CD4-positive, alpha-beta T cell treated with Interleukin-12 subunit alpha and Interleukin-12 subunit beta, for 1 hour (primary cell): ENCODE measurements around the gene SEC14L1.

Source experiments
- DNase-seq: peaks from one replicate; pipeline ENCODE4 v3.0.0-alpha.2; 2020

SEC14L1 gene

DNA sequence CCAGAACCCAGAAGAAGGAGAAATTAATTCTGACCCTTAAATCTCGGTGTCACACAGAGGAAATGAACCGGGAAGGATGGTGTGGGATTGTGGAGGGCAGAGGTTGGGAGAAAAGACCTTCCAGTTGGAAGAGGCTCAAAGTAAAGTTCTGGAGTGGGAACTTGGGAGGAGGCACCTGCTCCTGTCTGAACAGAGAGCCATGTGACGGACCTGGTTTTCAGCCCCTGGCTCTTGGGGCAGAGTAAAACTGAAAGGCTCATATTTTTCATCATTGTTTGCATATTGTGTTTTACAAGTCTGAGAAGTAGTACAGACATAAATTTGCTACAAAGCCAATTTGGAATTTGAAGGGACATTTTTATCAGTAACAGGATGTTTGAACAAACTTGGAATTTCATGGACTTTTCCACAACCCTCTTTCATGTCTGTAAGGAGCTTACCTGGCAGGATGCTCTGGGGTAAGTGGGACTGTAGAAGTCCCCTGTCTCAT lies 24.4 kb upstream of the SEC14L1 start:
- DNase-seq, result no peak

GRCh38 chr17:77117415-77117814 lies 23.4 kb upstream of the SEC14L1 start:
- no peak for DNase-seq

DNA sequence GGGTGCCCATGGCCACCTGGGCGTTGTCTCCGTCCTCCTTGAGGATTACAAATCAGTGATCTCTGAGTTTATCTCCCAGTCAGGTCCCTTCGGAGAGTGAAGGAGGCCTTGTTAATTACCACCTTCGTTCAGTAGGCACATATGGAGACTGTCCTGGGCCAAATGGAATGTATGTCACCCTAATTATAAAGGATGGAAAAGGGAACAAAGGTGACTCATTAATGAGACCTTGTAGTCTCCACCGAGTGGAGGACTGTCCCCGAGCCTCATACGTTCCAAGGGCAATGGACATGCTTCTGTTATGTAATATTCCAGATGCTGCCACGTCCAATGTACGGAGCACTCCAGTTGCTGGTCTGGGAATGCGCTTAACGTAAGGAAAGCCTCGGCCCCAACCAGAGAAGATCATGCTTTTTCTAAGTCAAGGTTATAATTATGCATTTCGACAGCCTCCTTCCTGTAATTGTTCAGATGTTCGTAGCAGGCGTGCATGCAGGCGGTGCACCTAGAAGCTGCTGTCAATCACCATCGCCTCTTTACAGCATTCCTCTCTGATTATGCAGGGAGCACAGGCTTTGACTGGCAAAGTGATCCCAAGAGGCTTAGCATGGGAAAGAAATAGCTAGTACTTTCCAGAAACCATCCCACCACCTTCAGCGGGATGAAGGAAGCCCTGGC lies 22.4 kb upstream of the SEC14L1 start:
- DNase-seq, result no peak

GRCh38 chr17:77119668-77120301 lies 21.0 kb upstream of the SEC14L1 start:
- DNase-seq, result no peak

- DNase-seq, result no peak
These were observed 19.9 kb upstream of the SEC14L1 start for GRCh38 chr17:77120868-77121267.

GRCh38 chr17:77124192-77124889 lies 16.4 kb upstream of the SEC14L1 start:
- no peak for DNase-seq

- no peak for DNase-seq
These were observed 15.3 kb upstream of the SEC14L1 start for GRCh38 chr17:77125432-77125901.

DNA sequence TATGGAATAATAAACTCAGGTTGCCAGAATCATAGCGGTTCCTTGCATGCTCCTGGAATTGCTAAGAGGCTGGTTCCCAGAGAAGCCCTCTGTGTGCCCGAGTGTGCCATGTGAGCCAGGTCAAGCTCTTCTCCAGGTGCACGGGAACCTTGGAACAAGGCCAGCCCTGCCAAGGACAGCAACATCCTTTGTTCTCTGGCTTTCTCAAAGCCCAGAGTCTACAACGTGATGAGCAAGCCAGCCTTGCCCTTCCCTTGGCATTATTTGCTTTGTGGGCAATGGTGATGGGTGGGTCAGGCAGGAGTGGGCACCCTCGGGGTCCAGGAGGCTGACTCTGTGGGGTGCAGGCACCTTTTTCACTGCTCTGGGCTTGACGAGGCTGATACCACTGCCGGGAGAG lies 14.2 kb upstream of the SEC14L1 start:
- no peak for DNase-seq

DNA sequence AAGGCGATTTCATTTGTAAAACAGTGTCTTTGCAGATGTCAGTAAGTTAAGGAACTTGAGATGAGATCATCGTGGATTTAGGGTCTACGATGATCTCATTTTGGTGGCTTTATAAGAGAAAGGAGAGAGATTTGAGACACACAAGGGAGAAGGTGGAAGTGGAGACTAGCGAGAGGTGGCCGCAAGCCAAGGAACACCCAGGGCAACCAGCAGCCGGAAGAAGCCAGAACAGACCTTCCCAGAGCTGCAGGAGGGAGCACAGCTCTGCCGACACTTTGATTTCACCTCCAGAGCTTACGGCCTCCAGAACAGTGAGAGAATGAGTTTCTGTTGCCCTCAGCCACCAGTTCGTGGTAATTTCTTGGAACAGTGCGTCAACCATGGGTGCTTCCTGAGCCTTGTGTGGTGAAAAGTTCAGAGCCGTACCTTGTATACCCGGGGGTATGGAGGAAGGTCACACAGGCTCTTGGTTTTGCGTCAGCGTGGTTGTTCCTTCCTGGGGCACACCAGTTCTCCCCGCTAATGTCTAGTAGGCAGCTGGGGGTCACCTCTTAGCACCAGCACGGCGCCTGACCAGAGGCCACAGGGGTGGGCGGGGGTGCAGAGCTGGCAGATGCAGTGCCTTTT lies 12.9 kb upstream of the SEC14L1 start:
- DNase-seq, result peak; percentile 68

DNA sequence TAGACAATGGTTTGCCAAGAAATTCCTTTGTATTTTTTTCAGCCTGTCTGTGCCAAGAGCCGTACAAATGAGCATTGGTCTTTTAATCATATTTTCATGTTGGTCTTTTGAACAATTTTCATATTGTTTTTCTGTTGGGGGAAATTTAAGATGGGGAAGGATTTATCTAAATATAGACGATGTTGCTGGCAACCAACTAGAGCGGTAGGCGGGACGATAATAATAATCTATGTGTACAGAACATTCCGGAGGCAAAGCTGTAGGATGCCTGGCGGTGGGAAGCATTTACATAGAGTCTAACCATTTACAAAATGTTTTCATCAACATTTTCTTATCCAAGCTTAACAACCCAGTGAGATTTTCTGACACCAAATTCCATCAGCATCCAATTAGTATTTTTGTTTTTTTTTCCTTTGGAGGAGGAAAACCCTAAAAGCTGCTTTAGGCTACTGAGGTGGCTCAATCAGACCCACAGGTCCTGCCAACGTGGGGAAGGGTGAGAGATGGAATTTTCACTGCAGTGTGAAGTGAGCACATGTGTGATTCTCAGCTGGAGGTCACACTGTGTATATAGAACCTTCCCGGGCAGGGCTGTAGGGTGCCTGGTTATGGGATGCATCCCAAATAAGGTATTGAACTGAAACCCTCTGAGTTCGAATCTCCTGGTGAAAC lies 11.7 kb upstream of the SEC14L1 start:
- no peak for DNase-seq

- no peak for DNase-seq
These were observed 11.0 kb upstream of the SEC14L1 start for GRCh38 chr17:77129568-77130301.

DNA sequence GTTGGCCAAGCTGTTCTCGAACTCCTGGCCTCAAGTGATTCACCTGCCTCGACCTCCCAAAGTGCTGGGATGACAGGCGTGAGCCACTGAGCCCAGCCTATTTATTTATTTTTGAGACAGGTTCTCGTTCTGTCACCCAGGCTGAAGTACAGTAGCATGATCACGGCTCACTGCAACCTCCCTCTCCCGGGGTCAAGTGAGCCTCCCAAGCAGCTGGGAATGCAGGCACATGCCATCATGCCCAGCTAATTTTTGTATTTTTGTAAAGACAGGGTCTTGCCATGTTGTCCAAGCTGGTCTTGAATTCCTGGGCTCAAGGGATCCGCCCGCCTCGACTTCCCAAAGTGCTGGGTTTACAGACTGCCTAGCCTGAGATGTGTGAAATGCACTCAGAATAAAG lies 10.2 kb upstream of the SEC14L1 start:
- DNase-seq, result no peak

DNA sequence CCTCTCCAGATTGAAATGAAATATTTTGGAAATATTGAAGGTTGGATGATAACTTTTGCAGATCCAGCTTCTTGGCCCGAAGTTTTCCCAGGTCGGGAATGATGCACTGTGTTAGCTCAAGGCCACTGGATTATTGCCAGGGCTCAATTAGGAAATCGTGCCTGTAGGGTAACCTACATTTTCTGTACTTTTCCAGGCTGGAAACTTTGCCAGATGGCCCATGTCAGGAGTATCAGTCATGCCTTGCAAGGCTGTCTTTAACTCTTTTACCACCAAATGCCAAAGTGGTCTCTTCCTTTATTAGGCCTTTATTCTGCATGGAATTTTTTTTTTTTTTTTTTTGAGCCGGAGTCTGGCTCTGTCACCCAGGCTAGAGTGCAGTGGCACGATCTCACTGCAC lies 8.9 kb upstream of the SEC14L1 start:
- DNase-seq, result no peak

DNA sequence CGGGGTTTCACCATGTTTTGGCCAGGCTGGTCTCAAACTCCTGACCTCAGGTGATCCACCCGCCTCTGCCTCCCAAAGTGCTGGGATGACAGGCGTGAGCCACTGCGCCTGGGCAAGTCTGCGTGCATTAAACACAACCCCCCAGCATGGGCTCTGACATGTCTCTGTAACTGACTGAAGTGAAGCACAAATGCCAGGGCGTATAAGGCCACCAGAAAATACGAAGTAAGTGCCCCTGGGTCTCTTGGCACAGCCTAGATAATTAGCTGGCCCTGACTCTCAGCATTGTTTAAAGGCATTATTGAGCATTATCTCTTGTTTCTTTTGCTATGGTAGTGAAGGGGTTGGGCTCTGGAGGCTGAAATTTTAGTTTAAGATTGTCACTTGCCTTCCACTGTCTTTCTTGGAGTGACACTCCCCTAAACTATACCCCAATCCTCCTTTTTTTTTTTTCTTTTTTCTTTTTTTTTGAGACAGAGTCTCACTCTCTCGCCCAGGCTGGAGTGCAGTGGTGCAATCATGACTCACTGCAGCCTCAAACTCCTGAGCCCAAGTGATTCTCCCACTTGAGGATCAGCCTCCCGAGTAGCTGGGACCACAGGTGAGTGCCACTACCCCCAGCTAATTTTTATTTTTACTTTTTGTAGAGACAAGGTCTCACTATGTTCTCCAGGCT lies 8.2 kb upstream of the SEC14L1 start:
- no peak for DNase-seq

DNA sequence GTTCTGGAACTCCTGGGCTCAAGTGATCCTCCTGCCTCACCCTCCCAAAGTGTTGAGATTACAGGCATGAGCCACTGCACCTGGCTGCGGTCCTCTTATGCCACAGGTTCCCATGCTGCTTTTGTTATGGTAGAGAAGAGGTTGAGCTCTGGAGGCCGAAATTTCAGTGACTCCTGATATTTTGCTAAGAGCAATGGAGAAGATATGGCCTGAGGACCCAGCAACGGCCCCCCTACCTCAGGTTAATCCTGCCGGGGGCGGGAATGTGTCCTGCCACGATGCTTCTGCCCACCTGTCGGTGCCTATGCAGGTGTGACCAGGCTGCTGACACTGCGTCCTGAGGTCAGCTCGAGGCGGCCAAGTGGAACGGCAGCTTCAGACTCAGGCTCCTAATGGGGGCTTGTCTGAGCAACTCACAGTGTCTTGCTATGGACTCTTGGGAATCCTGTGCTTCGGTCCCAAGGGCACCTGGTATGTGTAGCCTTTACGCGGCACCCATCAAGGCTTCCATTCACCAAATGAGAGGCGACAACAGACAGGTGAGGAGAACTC lies 7.6 kb upstream of the SEC14L1 start:
- DNase-seq, result no peak

- DNase-seq, result no peak
These were observed 4.4 kb upstream of the SEC14L1 start for GRCh38 chr17:77136420-77136767.

DNA sequence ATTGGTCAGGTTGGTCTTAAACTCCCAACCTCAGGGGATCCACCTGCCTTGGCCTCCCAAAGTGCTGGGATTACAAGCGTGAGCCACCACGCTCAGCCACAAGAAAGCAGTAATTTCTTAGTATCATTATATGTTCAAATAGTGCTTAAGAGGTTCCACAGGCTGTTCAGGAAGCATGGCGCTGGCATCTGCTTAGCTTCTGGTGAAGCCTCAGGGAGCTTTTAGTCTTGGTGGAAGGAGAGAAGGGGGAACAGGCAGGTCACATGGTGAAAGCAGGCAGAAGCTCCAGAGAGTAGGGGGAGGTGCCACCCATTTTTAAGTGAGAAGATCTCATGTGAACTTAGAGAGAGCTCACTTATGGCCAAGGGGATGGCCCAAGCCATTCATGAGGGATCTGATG lies 3.7 kb upstream of the SEC14L1 start:
- no peak for DNase-seq

GRCh38 chr17:77137886-77138285 lies 2.9 kb upstream of the SEC14L1 start:
- DNase-seq, result peak; percentile 42

GRCh38 chr17:77140166-77140877 lies 447 bp upstream of the SEC14L1 start:
- peak; percentile 99 for DNase-seq

DNA sequence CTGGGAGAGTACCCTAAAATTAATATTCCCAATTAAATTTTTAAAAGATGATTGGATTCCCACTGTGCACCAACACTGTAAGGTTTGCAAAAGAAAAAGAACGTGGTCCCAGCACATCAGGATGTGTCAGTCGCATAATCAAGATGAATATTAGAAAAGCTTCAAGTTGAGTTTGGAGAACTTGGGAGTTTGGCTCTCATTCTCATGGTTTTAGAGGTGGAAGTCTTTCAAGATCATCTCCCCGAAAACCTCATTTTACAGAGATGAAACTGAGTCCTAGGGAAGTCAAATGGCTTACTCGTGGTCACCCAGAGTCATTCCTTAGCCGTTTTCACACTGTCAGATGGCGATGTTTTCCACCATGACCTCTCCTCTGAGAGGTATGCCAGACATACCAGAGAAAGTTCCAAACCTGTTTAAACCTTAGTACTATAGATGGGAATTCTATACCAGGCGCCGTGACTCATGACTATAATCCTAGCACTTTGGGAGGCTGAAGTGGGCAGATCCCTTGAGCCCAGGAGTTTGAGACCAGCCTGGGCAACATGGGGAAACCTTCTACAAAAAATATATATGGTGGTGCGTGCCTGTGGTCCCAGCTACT lies 1.2 kb downstream of the SEC14L1 start:
- DNase-seq, result no peak
